Neuronal stem cell (in vitro differentiated cells): ENCODE results near the gene CCL20.
"Not testable (repeated sequence)": the region's sequence is repeated elsewhere in the genome, so short reads cannot be mapped to it uniquely, and the experiment has no call there.

ENCODE experiments used
- DNase-seq: peaks from one replicate; pipeline ENCODE4 v3.0.0-alpha.2; 2013; ENCODE audit warnings: low spot score
- H2AFZ ChIP-seq: one replicate; pipeline ENCODE4 v1.6.1; 2013; ENCODE audit warnings: mild to moderate bottlenecking, low read length, inconsistent platforms
- H2AK5ac ChIP-seq: 2 replicates; pipeline ENCODE4 v1.6.1; 2013; ENCODE audit warnings: low read depth, mild to moderate bottlenecking, inconsistent platforms, low read length, moderate library complexity, mixed read lengths
- H2BK120ac ChIP-seq: 2 replicates; pipeline ENCODE4 v1.6.1; 2013; ENCODE audit warnings: low read depth, mild to moderate bottlenecking, inconsistent platforms, low read length, moderate library complexity, mixed read lengths
- H2BK12ac ChIP-seq: one replicate; pipeline ENCODE4 v1.6.1; 2013; ENCODE audit warnings: low read length, inconsistent platforms
- H2BK15ac ChIP-seq: 2 replicates; pipeline ENCODE4 v1.6.1; 2013; ENCODE audit warnings: mild to moderate bottlenecking, low read length, inconsistent platforms, mixed read lengths
- H2BK5ac ChIP-seq: one replicate; pipeline ENCODE4 v1.6.1; 2013; ENCODE audit warnings: inconsistent platforms, mild to moderate bottlenecking, low read length, moderate library complexity
- H3K14ac ChIP-seq: one replicate; pipeline ENCODE4 v1.6.1; 2013; ENCODE audit warnings: low read length, inconsistent platforms
- H3K18ac ChIP-seq: 2 replicates; pipeline ENCODE4 v1.6.1; 2013; ENCODE audit warnings: low read length, inconsistent platforms
- H3K23ac ChIP-seq: 2 replicates; pipeline ENCODE4 v1.6.1; 2013; ENCODE audit warnings: low read depth, mild to moderate bottlenecking, mixed read lengths, low read length, inconsistent platforms; ENCODE audit not compliant: poor library complexity
- H3K27ac ChIP-seq: replicated peaks from 3 replicates; pipeline ENCODE4 v1.5.1; 2013; ENCODE audit warnings: low read length, inconsistent platforms
- H3K27me3 ChIP-seq, 3 experiments: 2 replicates each; pipeline ENCODE4 v1.6.1; 2013; ENCODE audit warnings: low read length in 3 of 3, mild to moderate bottlenecking in 2 of 3, inconsistent platforms in 1 of 3, low read depth in 1 of 3, mixed read lengths in 1 of 3, moderate library complexity in 1 of 3; ENCODE audit not compliant: control insufficient read depth in 3 of 3, insufficient read depth in 3 of 3
- H3K36me3 ChIP-seq, 2 donors: replicated peaks in 1 of 2; 2 replicates each; pipeline ENCODE4 v1.6.1; 2013; ENCODE audit warnings: low read length in 2 of 2; ENCODE audit not compliant: control insufficient read depth in 2 of 2, insufficient read depth in 2 of 2
- H3K4ac ChIP-seq: 2 replicates; pipeline ENCODE4 v1.6.1; 2013; ENCODE audit warnings: inconsistent platforms, mild to moderate bottlenecking, low read length, moderate library complexity
- H3K4me1 ChIP-seq, 2 donors: 1 replicate in 1 of 2; 2 replicates in 1 of 2; pipeline ENCODE4 v1.6.1; 2013; ENCODE audit warnings: low read length in 2 of 2, low read depth in 1 of 2; ENCODE audit not compliant: control insufficient read depth in 2 of 2, insufficient read depth in 1 of 2
- H3K4me2 ChIP-seq: one replicate; pipeline ENCODE4 v1.6.1; 2013; ENCODE audit warnings: mild to moderate bottlenecking, low read length, inconsistent platforms; ENCODE audit not compliant: insufficient read depth, poor library complexity, severe bottlenecking
- H3K4me3 ChIP-seq, 2 donors: 2 replicates each; pipeline ENCODE4 v1.5.1; 2013; ENCODE audit warnings: low read length in 2 of 2, mild to moderate bottlenecking in 2 of 2, inconsistent platforms in 1 of 2, moderate library complexity in 1 of 2
- H3K79me1 ChIP-seq: one replicate; pipeline ENCODE4 v1.6.1; 2013; ENCODE audit warnings: low read depth, mild to moderate bottlenecking, inconsistent platforms, low read length, moderate library complexity
- H3K9ac ChIP-seq: one replicate; pipeline ENCODE4 v1.6.1; 2013; ENCODE audit warnings: mild to moderate bottlenecking, low read depth, low read length, inconsistent platforms; ENCODE audit not compliant: poor library complexity
- H3K9me3 ChIP-seq, 2 donors: replicated peaks in 1 of 2; 2 replicates each; pipeline versions ENCODE3 to v1.6.1; 2013; ENCODE audit warnings: low read length in 2 of 2, mild to moderate bottlenecking in 2 of 2, inconsistent platforms in 1 of 2, low read depth in 1 of 2, mixed read lengths in 1 of 2, moderate library complexity in 1 of 2; ENCODE audit not compliant: control insufficient read depth in 2 of 2, insufficient read depth in 1 of 2
- H4K8ac ChIP-seq: one replicate; pipeline ENCODE4 v1.6.1; 2013; ENCODE audit warnings: low read depth, mild to moderate bottlenecking, inconsistent platforms, low read length, moderate library complexity
- H4K91ac ChIP-seq: one replicate; pipeline ENCODE4 v1.6.1; 2013; ENCODE audit warnings: low read length, low read depth, mild to moderate bottlenecking, inconsistent platforms; ENCODE audit not compliant: poor library complexity
- WGBS, 2 donors: extraction: QIAGEN DNeasy Blood & Tissue Kit; methylation state at CpG; one replicate each; pipeline ENCODE4 v1.1.7; 2013; ENCODE audit warnings: missing lambda C conversion rate in 2 of 2, mixed read lengths in 1 of 2; ENCODE audit not compliant: insufficient read length in 2 of 2, insufficient replicate concordance in 1 of 2; ENCODE audit errors: extremely low coverage in 2 of 2; 5-methylcytosine and 5-hydroxymethylcytosine counted together

CCL20 gene

DNA sequence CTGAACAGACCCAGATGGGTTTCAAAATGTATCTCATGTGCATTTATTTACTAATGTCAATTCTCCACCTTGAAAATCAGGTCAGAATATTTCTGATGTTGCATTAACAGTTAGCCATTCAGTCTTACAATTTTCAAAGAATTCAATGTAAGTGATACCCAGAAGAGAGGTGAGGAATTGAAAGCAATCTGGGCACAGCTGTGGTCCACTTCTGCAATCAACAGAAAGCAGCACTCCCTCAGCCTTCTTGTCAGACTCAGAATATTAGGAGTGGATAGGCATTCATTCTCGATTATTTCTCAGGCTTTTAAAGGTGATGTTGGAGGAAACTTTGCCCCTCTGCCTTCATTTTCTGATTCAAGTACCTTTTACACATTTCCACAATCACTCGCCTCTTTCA lies 15.7 kb downstream of the CCL20 start:
- no peaks in the 10 kb centered on the region for H3K9me3 ChIP-seq
- H2BK12ac ChIP-seq: no peak overlapping the region
- no peak overlapping the region for H3K14ac ChIP-seq
- no peak overlapping the region for H4K8ac ChIP-seq
- no peak overlapping the region for H2AK5ac ChIP-seq
- DNase-seq: no peak
- 100% methylated on average over 1 of the region's 2 CpGs; no CpG with 5 or more reads in 1 of the 2 donors for WGBS, 2 donors
- H2AFZ ChIP-seq: no peak overlapping the region
- H3K4me2 ChIP-seq: no peak overlapping the region
- H3K4me1 ChIP-seq: no peaks in the 10 kb centered on the region
- H2BK5ac ChIP-seq: no peak overlapping the region
- no peak overlapping the region for H3K4me3 ChIP-seq
- no peak overlapping the region for H3K23ac ChIP-seq
- no peaks in the 10 kb centered on the region for H3K27me3 ChIP-seq
- H3K18ac ChIP-seq: no peak overlapping the region
- H3K79me1 ChIP-seq: no peaks in the 10 kb centered on the region
- no peak overlapping the region for H3K27ac ChIP-seq
- H2BK15ac ChIP-seq: no peak overlapping the region
- H3K9ac ChIP-seq: no peak overlapping the region
- H3K36me3 ChIP-seq: no peaks in the 10 kb centered on the region
- no peak overlapping the region for H2BK120ac ChIP-seq
- H4K91ac ChIP-seq: no peak overlapping the region
- no peak overlapping the region for H3K4ac ChIP-seq

DNA sequence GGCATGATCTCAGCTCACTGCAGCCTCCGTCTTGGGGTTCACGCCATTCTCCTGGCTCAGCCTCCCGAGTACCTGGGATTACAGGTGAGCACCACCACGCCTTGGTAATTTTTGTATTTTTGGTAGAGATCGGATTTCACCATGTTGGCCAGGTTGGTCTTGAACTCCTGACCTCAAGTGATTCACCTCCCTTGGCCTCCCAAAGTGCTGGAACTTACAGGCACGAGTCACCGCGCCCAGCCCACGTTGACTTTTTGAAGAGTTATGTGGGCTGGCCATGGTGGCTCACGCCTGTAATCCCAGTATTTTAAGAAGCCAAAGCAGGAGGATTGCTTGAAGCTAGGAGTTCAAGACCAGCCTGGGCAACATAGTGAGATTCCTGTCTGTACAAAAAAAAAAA lies 20.8 kb downstream of the CCL20 start:
- H2AFZ ChIP-seq: no peak overlapping the region
- H2BK12ac ChIP-seq: no peak overlapping the region
- no peak overlapping the region for H2BK120ac ChIP-seq
- no peaks in the 10 kb centered on the region for H3K79me1 ChIP-seq
- no peak overlapping the region for H3K4ac ChIP-seq
- H3K27ac ChIP-seq: no peak overlapping the region
- no peak overlapping the region for H3K23ac ChIP-seq
- no peak overlapping the region for H4K91ac ChIP-seq
- H2BK5ac ChIP-seq: no peak overlapping the region
- H3K4me2 ChIP-seq: no peak overlapping the region
- DNase-seq: no peak
- H2AK5ac ChIP-seq: no peak overlapping the region
- H4K8ac ChIP-seq: no peak overlapping the region
- H3K4me1 ChIP-seq: peaks cover 0 to 1% of the 10 kb centered on the region in 2 donors
- no CpG with 5 or more reads among the region's 10 CpGs for WGBS, 2 donors
- no peaks in the 10 kb centered on the region for H3K27me3 ChIP-seq
- no peaks in the 10 kb centered on the region for H3K36me3 ChIP-seq
- H3K9me3 ChIP-seq: no peaks in the 10 kb centered on the region
- no peak overlapping the region for H3K4me3 ChIP-seq
- H3K14ac ChIP-seq: no peak overlapping the region
- H3K9ac ChIP-seq: no peak overlapping the region
- no peak overlapping the region for H2BK15ac ChIP-seq
- H3K18ac ChIP-seq: no peak overlapping the region

DNA sequence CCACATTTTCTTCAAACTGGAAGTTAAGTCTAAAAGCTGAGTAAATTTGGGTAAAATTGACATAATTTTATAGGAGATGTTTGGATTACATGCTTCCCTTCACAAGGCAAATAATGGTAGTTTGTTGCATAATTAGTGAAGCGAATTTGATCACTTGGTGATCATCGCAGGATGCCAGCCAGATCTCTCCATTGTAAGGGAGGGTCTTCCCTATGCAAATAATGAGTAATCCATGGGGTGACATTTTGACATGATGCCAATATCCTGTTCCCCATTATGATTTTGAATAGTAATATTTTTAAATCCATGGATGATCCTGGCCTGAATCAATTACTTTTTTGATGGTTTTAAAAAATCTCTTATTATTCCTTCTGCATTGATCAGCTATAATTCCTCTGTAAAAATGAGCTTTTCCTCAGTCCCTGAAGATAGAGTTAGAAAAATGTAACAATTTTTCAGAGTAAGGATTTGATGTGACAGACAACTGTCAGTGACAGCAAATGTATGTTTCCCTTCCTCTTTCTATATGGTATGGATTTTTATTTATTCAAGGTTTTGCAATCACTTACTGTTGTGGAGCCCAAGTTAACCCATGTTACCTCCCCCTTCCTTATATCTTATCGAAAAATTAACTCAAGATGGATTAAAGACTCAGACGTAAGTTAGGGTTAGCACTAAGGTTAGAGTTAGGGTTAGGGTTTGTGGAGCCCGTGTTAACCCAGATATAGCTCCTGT lies 21.4 kb downstream of the CCL20 start:
- Histone ChIP-seq H3K27me3 (no peaks in the 10 kb centered on the region), H3K4me3 (no peak overlapping the region), H2BK120ac (no peak overlapping the region), H2BK15ac (no peak overlapping the region), H4K8ac (no peak overlapping the region), H2BK12ac (no peak overlapping the region), H3K79me1 (no peaks in the 10 kb centered on the region), H3K23ac (no peak overlapping the region), H3K27ac (no peak overlapping the region), H2BK5ac (no peak overlapping the region), H3K9ac (no peak overlapping the region), H2AFZ (no peak overlapping the region), H4K91ac (no peak overlapping the region), H3K4me1 (peaks cover 0 to 1% of the 10 kb centered on the region in 2 donors), H2AK5ac (no peak overlapping the region), H3K18ac (no peak overlapping the region), H3K4me2 (no peak overlapping the region), H3K14ac (no peak overlapping the region), H3K4ac (no peak overlapping the region), H3K36me3 (no peaks in the 10 kb centered on the region), H3K9me3 (no peaks in the 10 kb centered on the region)
- DNase-seq: no peak
- no CpG with 5 or more reads among the region's 5 CpGs for WGBS, 2 donors

DNA sequence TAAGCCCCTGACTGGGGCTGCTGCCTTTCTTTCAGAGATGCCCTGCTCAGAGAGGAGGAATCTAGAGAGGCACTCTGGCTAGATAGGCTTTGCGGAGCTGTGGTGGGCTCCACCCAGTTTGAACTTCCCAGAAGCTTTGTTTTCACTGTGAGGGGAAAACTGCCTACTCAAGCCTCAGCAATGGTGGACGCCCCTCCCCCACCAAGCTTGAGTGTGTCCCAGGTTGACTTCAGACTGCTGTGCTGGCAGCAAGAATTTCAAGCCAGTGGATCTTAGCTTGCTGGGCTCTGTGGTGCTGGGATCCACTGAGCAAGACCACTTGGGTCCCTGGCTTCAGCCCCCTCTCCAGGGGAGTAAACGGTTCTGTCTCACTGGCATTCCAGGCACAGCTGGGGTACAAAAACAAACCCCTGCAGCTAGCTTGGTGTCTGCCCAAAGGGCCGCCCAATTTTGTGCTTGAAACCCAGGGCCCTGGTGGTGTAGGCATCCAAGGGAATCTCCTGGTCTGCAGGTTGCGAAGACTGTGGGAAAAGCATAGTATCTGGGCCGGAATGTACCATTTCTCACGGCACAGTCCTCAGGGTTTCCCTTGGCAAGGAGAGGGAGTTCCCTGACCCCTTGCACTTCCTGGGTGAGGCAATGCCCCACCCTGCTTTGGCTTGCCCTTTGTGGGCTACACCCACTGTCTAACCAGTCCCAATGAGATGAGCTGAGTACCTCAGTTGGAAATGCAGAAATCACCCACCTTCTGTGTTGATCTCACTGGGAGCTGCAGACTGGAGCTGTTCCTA lies 25.9 kb downstream of the CCL20 start:
- H3K14ac ChIP-seq, H3K23ac ChIP-seq, H3K18ac ChIP-seq, H2AFZ ChIP-seq, H3K79me1 ChIP-seq, H4K8ac ChIP-seq, H3K27me3 ChIP-seq, H3K9me3 ChIP-seq, H3K4me1 ChIP-seq, H3K27ac ChIP-seq, H3K36me3 ChIP-seq, H3K4me2 ChIP-seq, H3K9ac ChIP-seq, H2BK15ac ChIP-seq, H2AK5ac ChIP-seq, H3K4me3 ChIP-seq, H2BK12ac ChIP-seq, H3K4ac ChIP-seq, DNase-seq, H2BK5ac ChIP-seq, H2BK120ac ChIP-seq, H4K91ac ChIP-seq: not testable (repeated sequence)
- WGBS, 2 donors: no CpG with 5 or more reads among the region's 7 CpGs
